DMS114 treated with DMSO at 0.1 percent for 48 hours (cell line): Measurements from ENCODE around the gene RBM10.
A peak's percentile ranks its signal among the peaks of the same experiment; 100 is the strongest.

Experiments used
- DNase-seq: peaks from one replicate; lab custom pipeline; 2025; ENCODE audit not compliant: unreplicated experiment; lab: John Stamatoyannopoulos, UW

The RBM10 gene

GRCh38 chrX:47174846-47175587 lies 30.0 kb downstream of the RBM10 start:
- DNase-seq, result no peak

- no peak for DNase-seq
Measured at GRCh38 chrX:47175588-47175980, 30.6 kb downstream of the RBM10 start.

GRCh38 chrX:47176101-47176740 lies 31.2 kb downstream of the RBM10 start:
- no peak for DNase-seq

- DNase-seq, result no peak
Measured at GRCh38 chrX:47177079-47177478, 32.1 kb downstream of the RBM10 start.

GRCh38 chrX:47178337-47178736 lies 33.3 kb downstream of the RBM10 start:
- DNase-seq, result no peak

GRCh38 chrX:47179221-47179927 lies 34.4 kb downstream of the RBM10 start:
- DNase-seq, result no peak

GRCh38 chrX:47179928-47180255 lies 34.9 kb downstream of the RBM10 start:
- no peak for DNase-seq

- no peak for DNase-seq
Measured at GRCh38 chrX:47180346-47180745, 35.3 kb downstream of the RBM10 start.

GRCh38 chrX:47181301-47181700 lies 36.3 kb downstream of the RBM10 start:
- DNase-seq, result no peak

GRCh38 chrX:47182106-47182700 lies 37.2 kb downstream of the RBM10 start:
- DNase-seq, result no peak

- no peak for DNase-seq
Measured at GRCh38 chrX:47184486-47184885, 39.5 kb downstream of the RBM10 start.

- no peak for DNase-seq
Measured at GRCh38 chrX:47185241-47185640, 40.2 kb downstream of the RBM10 start.

GRCh38 chrX:47186096-47186740 lies 41.2 kb downstream of the RBM10 start:
- DNase-seq, result no peak

GRCh38 chrX:47187106-47187677 lies 42.2 kb downstream of the RBM10 start:
- DNase-seq, result no peak

- DNase-seq, result no peak
Measured at GRCh38 chrX:47189906-47190305, 44.9 kb downstream of the RBM10 start.

- peak; percentile 77 for DNase-seq
Measured at GRCh38 chrX:47190445-47191269, 45.6 kb downstream of the RBM10 start.

GRCh38 chrX:47191331-47191730 lies 46.3 kb downstream of the RBM10 start:
- no peak for DNase-seq

- no peak for DNase-seq
Measured at GRCh38 chrX:47191806-47192401, 46.9 kb downstream of the RBM10 start.

- peak; percentile 89 for DNase-seq
Measured at GRCh38 chrX:47193475-47194193, 48.6 kb downstream of the RBM10 start, which contains the start of gene UBA1. Gene UBA1 (plus strand): TSS chrX:47193829. CDS start chrX:47198803, 4,974 bp downstream.
